Stimulated activated CD4-positive, alpha-beta T cell treated with anti-CD3 and anti-CD28 coated beads, Interleukin-1b, Interleukin-23, amount 100 ng/mL, for 1 hour (primary cell): ENCODE results near the gene PALLD.

Source experiments
- DNase-seq, 2 donors: peaks; one replicate each; pipeline ENCODE4 v3.0.0-alpha.2; 2020; ENCODE audit warnings: low read depth in 2 of 2

The PALLD gene

GRCh38 chr4:168592676-168593075 lies 95.8 kb downstream of the PALLD start:
- no peak for DNase-seq

GRCh38 chr4:168593399-168593798 lies 96.5 kb downstream of the PALLD start:
- no peak for DNase-seq

GRCh38 chr4:168594121-168594520 lies 97.3 kb downstream of the PALLD start:
- DNase-seq: no peak

- no peak for DNase-seq
These were observed 101.3 kb downstream of the PALLD start for GRCh38 chr4:168598191-168598590.

- DNase-seq: no peak
These were observed 104.1 kb downstream of the PALLD start for GRCh38 chr4:168600796-168601583.

GRCh38 chr4:168601899-168602298 lies 105.0 kb downstream of the PALLD start:
- no peak for DNase-seq

GRCh38 chr4:168604496-168605373 lies 107.9 kb downstream of the PALLD start:
- DNase-seq: no peak

- DNase-seq: no peak
These were observed 108.6 kb downstream of the PALLD start for GRCh38 chr4:168605411-168605810.

GRCh38 chr4:168607215-168607614 lies 110.4 kb downstream of the PALLD start:
- DNase-seq: no peak

- no peak for DNase-seq
These were observed 111.9 kb downstream of the PALLD start for GRCh38 chr4:168608771-168609170.

GRCh38 chr4:168609369-168609768 lies 112.5 kb downstream of the PALLD start:
- DNase-seq: no peak

- DNase-seq: no peak
These were observed 114.2 kb downstream of the PALLD start for GRCh38 chr4:168610911-168611530.

GRCh38 chr4:168612450-168613135 lies 115.7 kb downstream of the PALLD start:
- DNase-seq: no peak

- no peak for DNase-seq
These were observed 117.0 kb downstream of the PALLD start for GRCh38 chr4:168613869-168614268.

GRCh38 chr4:168614281-168615057 lies 117.6 kb downstream of the PALLD start:
- DNase-seq: no peak

- no peak for DNase-seq
These were observed 118.6 kb downstream of the PALLD start for GRCh38 chr4:168615294-168616065.

- DNase-seq: no peak
These were observed 121.9 kb downstream of the PALLD start for GRCh38 chr4:168618577-168619265.

- DNase-seq: no peak
These were observed 122.4 kb downstream of the PALLD start for GRCh38 chr4:168619266-168619631.

- DNase-seq: no peak
These were observed 125.1 kb downstream of the PALLD start for GRCh38 chr4:168621806-168622589.
